Body of pancreas (tissue), 4 donors: ENCODE results near the gene TPCN2. TPM values are rescaled to one million over a fixed set of nuclear protein-coding genes. Genes with fewer than 3 reads are reported as not detected.

ENCODE experiments used
- ATAC-seq: fragments of 150-250 bp; one replicate; pipeline ENCODE4 v1.9.1; 2016
- DNase-seq, 4 donors: peaks; one replicate each; pipeline ENCODE4 v3.0.0-alpha.2; 2019
- H3K27ac ChIP-seq, 4 donors: fragments of 200-600 bp; sonication (generic); 1 replicate in 3 of 4; 2 replicates in 1 of 4; pipeline versions ENCODE4 v1.5.1 to v1.6.1; 2016 to 2019; ENCODE audit warnings: mild to moderate bottlenecking in 1 of 4, mixed read lengths in 1 of 4, moderate library complexity in 1 of 4
- H3K27me3 ChIP-seq, 2 donors: fragments of 200-600 bp; sonication (generic); one replicate each; pipeline ENCODE4 v1.6.0; 2016; ENCODE audit warnings: mild to moderate bottlenecking in 1 of 2
- H3K36me3 ChIP-seq, 2 donors: fragments of 200-600 bp; sonication (generic); replicated peaks in 1 of 2; 2 replicates each; pipeline ENCODE4 v1.5.1; 2016; ENCODE audit warnings: low read depth in 2 of 2; ENCODE audit not compliant: insufficient read depth in 1 of 2
- H3K4me1 ChIP-seq: fragments of 200-600 bp; sonication (generic); one replicate; pipeline ENCODE4 v1.6.0; 2016
- H3K4me3 ChIP-seq, 2 donors: fragments of 200-600 bp; sonication (generic); 1 replicate in 1 of 2; 2 replicates in 1 of 2; pipeline ENCODE4 v1.5.1; 2016 to 2019
- H3K9me3 ChIP-seq, 3 donors: fragments of 200-600 bp; sonication (generic); 1 replicate in 2 of 3; 2 replicates in 1 of 3; pipeline ENCODE4 v1.5.1; 2016
- POLR2A ChIP-seq, 3 donors: fragments of 450-650 bp; IDR thresholded peaks; one replicate each; pipeline ENCODE4 v1.6.1; 2016; ENCODE audit warnings: antibody characterized with exemption in 3 of 3, mild to moderate bottlenecking in 2 of 3
- WGBS, 2 donors: methylation state at CpG; one replicate each; pipeline ENCODE4 v1.1.5; 2017; 5-methylcytosine and 5-hydroxymethylcytosine counted together
- intact Hi-C: fragments of 100-400 bp; cut with DNase I; formaldehyde crosslinking; loops from one replicate; pipeline ENCODE4 v1.15.1; 2023
- total RNA-seq, 2 donors: library from RNA; depleted of rRNA; stranded (reverse); fragments of >200 nt; gene quantifications; one replicate each; pipeline ENCODE4 v1.1.0, GENCODE V29; 2016
- TF ChIP-seq, protein P1 (sequence below), 7 experiments: fragments of 450-650 bp in 4 of 7; fragments of 200-600 bp in 3 of 7; sonication (generic) in 3 of 7; IDR thresholded peaks; one replicate each; pipeline ENCODE4 v1.5.1; 2016 to 2019; ENCODE audit warnings: antibody characterized with exemption in 7 of 7

Gene TPCN2
- total RNA-seq, 2 donors from 2014 or later = 10.9 to 18.9 TPM

- H3K4me1 ChIP-seq = peaks cover 55% of the 10 kb centered on the region
- DNase-seq (no peak), ATAC-seq (no peak)
- no peak overlapping the region for H3K4me3 ChIP-seq
- no peaks in the 10 kb centered on the region for H3K36me3 ChIP-seq
- no peaks in the 10 kb centered on the region for H3K27me3 ChIP-seq
- H3K27ac ChIP-seq = no peak overlapping the region
- TF ChIP-seq, protein P1, sequence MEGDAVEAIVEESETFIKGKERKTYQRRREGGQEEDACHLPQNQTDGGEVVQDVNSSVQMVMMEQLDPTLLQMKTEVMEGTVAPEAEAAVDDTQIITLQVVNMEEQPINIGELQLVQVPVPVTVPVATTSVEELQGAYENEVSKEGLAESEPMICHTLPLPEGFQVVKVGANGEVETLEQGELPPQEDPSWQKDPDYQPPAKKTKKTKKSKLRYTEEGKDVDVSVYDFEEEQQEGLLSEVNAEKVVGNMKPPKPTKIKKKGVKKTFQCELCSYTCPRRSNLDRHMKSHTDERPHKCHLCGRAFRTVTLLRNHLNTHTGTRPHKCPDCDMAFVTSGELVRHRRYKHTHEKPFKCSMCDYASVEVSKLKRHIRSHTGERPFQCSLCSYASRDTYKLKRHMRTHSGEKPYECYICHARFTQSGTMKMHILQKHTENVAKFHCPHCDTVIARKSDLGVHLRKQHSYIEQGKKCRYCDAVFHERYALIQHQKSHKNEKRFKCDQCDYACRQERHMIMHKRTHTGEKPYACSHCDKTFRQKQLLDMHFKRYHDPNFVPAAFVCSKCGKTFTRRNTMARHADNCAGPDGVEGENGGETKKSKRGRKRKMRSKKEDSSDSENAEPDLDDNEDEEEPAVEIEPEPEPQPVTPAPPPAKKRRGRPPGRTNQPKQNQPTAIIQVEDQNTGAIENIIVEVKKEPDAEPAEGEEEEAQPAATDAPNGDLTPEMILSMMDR (IDR thresholded peaks at IDR 0.05) = no peak
- H3K9me3 ChIP-seq = no peaks in the 10 kb centered on the region
- WGBS, 2 donors = 79 to 91% methylated on average over 6 of the region's 6 CpGs
- intact Hi-C loops = no loop called here
Observed at GRCh38 chr11:69110451-69110850, 61.7 kb downstream of the TPCN2 start.

GRCh38 chr11:69111624-69112542, 63.2 kb downstream of the TPCN2 start:
- Histone ChIP-seq H3K36me3 (no peaks in the 10 kb centered on the region), H3K9me3 (no peaks in the 10 kb centered on the region), H3K27ac (peak overlapping the region; percentile 39 to 73 (median 69)), H3K4me3 (no peak overlapping the region), H3K27me3 (no peaks in the 10 kb centered on the region), H3K4me1 (peaks cover 49% of the 10 kb centered on the region)
- TF ChIP-seq, protein P1 (IDR thresholded peaks at IDR 0.05) = no peak
- no peak for TF ChIP-seq POLR2A (IDR thresholded peaks at IDR 0.05)
- intact Hi-C loops = no loop called here
- peak; percentile 10 for ATAC-seq
- 68 to 72% methylated on average over 19 to 20 of the region's 20 CpGs for WGBS, 2 donors
- peak in 1 of 4 donors; percentile 50 for DNase-seq

DNA sequence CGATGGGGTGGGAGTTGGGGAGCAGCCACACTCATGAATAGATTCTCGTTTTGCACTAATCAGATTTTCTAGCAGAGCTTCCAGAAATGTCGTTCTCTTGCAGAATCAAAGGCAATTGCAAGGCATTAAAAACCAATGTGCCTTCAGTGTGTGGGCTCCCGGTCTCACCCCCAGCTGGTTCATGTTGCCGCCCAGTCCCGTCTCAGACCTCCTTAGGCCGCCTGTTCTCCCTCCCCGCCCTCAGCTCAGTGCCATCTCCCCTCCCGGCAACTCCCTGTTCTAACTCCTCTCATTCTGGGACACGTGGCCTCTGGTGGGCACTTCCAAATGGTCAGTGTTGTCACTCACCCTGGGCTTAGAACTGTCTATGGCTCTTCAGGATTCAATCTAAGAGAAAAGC, 64.5 kb downstream of the TPCN2 start:
- H3K4me1 ChIP-seq = peaks cover 46% of the 10 kb centered on the region
- ATAC-seq (no peak), DNase-seq (no peak)
- TF ChIP-seq, protein P1 (IDR thresholded peaks at IDR 0.05) = no peak
- no peak for TF ChIP-seq POLR2A (IDR thresholded peaks at IDR 0.05)
- H3K9me3 ChIP-seq = no peaks in the 10 kb centered on the region
- intact Hi-C loops = no loop called here
- H3K27ac ChIP-seq = peak overlapping the region in 2 of 4 donors; percentile 58 to 82
- no peak overlapping the region for H3K4me3 ChIP-seq
- no peaks in the 10 kb centered on the region for H3K36me3 ChIP-seq
- WGBS, 2 donors = 79 to 89% methylated on average over 10 of the region's 10 CpGs
- no peaks in the 10 kb centered on the region for H3K27me3 ChIP-seq

DNA sequence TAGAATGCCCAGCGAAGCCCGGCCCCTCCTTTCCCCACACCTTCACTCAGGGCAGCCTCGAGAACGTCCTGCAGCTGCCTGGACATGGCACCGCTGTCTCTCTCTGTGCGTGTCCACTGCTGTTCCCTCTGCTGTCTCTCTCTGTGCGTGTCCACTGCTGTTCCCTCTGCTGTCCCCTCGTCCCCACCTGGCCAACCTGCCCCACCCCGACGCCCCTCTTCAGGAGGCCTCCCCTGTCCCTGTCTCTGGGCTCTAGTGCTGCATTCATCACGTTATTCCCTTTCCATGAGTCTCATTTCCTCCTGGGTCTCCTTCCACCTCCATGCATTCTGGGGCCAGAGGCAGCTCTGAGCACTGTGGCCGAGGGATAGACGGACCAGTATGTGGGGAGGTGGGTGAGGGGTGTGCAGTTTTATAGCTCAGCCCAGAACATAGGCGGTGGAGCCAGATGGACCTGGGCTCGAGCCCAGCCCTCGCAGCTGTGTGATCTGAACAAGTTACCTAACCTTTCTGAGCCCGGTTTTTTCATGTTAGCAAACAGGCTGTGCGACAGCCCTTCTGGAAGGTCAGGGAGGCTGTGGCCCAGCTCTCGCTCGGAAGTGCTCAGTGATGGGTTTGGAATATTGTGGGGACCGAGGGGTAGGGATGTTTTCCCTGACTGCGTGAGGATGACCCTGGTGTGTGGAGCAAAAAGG, 65.1 kb downstream of the TPCN2 start:
- intact Hi-C loops = no loop called here
- Histone ChIP-seq H3K4me1 (peaks cover 46% of the 10 kb centered on the region), H3K27ac (peak overlapping the region in 3 of 4 donors; percentile 58 to 82 (median 80)), H3K9me3 (no peaks in the 10 kb centered on the region), H3K27me3 (no peaks in the 10 kb centered on the region), H3K4me3 (no peak overlapping the region), H3K36me3 (no peaks in the 10 kb centered on the region)
- DNase-seq (no peak), ATAC-seq (no peak)
- no peak for TF ChIP-seq POLR2A (IDR thresholded peaks at IDR 0.05)
- TF ChIP-seq, protein P1 (IDR thresholded peaks at IDR 0.05) = no peak
- WGBS, 2 donors = 77 to 87% methylated on average over 22 of the region's 22 CpGs
